Measurements from ENCODE around the gene STK40. TPM values are rescaled to one million over a fixed set of nuclear protein-coding genes. Genes with fewer than 3 reads are reported as not detected.
A peak's percentile ranks its signal among the peaks of the same experiment; 100 is the strongest.

Gene STK40
- total and polyA plus RNA-seq, 9 of the 15 experiments (the other 6 are each of a cell fraction or from before 2014, with no cell fraction given), result 0.69 to 94.3 (median 39.1) TPM

GRCh38 chr1:36321119-36321951 lies 64.4 kb downstream of the STK40 start (continued):
- TF ChIP-seq MGA (IDR thresholded peaks at IDR 0.05), result peak; percentile 100
- TF ChIP-seq ATF7 (IDR thresholded peaks at IDR 0.05), result peak; percentile 80
- TF ChIP-seq NONO (IDR thresholded peaks at IDR 0.05; ENCODE audit: low read depth in 2 of 2, low read length in 1 of 2), result peak in 1 of 2 experiments; percentile 22; a peak in 1 of 4 replicates
- peak; percentile 33; the same call in 1 of the 2 replicates for TF ChIP-seq THRB (CRISPR knock-in tag; conservative IDR thresholded peaks at IDR 0.05)
- TF ChIP-seq GMEB1 (CRISPR knock-in tag; IDR thresholded peaks at IDR 0.05), result peak; percentile 29
- peak; percentile 54 for TF ChIP-seq MEIS2 (IDR thresholded peaks at IDR 0.05; ENCODE audit: partially characterized antibody)
- peak; percentile 67 for TF ChIP-seq TCF3 (CRISPR knock-in tag; IDR thresholded peaks at IDR 0.05)
- TF ChIP-seq LARP7 (IDR thresholded peaks at IDR 0.05), result no peak
- peak; percentile 68 for TF ChIP-seq TRIM28 (IDR thresholded peaks at IDR 0.05)
- TF ChIP-seq CTBP1 (IDR thresholded peaks at IDR 0.05; ENCODE audit: borderline replicate concordance), result peak; percentile 96
- no peak; the same call in 1 of the 2 replicates for TF ChIP-seq POLR2AphosphoS5 (IDR thresholded peaks at IDR 0.05; ENCODE audit: control insufficient read depth, insufficient read depth, low read depth, low read length)
- TF ChIP-seq NFRKB (IDR thresholded peaks at IDR 0.05; ENCODE audit: low read depth), result peak; percentile 61
- TF ChIP-seq SPI1 (IDR thresholded peaks at IDR 0.05; ENCODE audit: borderline replicate concordance, low read depth, low read length), result peak; percentile 87
